Measurements from ENCODE around the gene BCL2L13. TPM values are rescaled to one million over a fixed set of nuclear protein-coding genes. Genes with fewer than 3 reads are reported as not detected.

Gene BCL2L13
- total RNA-seq, 1 experiment from 2014 or later = 26.0 TPM

DNA sequence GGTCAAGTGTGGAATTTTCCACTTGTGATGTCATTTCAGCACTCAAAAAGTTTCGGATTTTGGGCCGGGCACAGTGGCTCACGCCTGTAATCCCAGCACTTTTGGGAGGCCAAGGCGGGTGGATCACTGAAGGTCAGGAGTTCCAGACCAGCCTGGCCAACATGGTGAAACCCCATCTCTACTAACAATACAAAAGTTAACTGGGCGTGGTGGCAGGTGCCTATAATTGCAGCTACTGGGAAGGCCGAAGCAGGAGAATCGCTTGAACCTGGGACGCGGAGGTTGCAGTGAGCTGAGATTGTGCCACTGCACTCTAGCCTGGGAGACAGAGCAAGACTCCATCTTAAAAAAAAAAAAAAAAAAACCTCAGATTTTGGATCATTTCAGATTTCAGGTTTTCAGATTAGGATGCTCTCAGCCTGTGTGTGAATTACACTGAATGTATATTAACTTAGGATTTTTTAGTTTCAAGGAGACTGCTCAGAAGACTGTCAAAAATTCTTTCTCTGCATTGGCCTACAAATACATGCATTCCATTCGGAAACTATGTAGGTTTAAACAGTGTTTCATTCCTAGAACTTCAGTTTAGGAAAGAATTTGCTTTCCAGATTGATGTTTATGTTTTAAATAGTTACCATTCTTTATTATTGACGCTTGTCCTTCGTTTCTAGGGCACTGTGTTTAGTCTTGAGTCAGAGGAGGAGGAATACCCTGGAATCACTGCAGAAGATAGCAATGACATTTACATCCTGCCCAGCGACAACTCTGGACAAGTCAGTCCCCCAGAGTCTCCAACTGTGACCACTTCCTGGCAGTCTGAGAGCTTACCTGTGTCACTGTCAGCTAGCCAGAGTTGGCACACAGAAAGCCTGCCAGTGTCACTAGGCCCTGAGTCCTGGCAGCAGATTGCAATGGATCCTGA, 87.7 kb downstream of the BCL2L13 start:
- H3K9ac ChIP-seq (ENCODE audit: extremely low read depth, insufficient read length, low read length) = no peak overlapping the region

More for the DNA sequence above, 87.7 kb downstream of the BCL2L13 start:
- no peak overlapping the region for H3K18ac ChIP-seq (ENCODE audit: insufficient read length, low read depth, low read length)
- H3K4me1 Mint-ChIP-seq = no peaks in the 10 kb centered on the region
- H3K14ac ChIP-seq (ENCODE audit: insufficient read depth, low read length) = no peak overlapping the region
- H3T11ph ChIP-seq (ENCODE audit: low read length) = no peak overlapping the region
- H2BK15ac ChIP-seq (ENCODE audit: low read depth, low read length) = no peak overlapping the region
- no peaks in the 10 kb centered on the region for H3K9me3 ChIP-seq (ENCODE audit: control insufficient read depth, low read depth, low read length)
- H4K20me1 ChIP-seq (ENCODE audit: control insufficient read depth, insufficient read depth, insufficient read length) = no peaks in the 10 kb centered on the region
- no peak overlapping the region for H3K27ac ChIP-seq (ENCODE audit: insufficient read length, low read depth, low read length)
- TF ChIP-seq CTCF (conservative IDR thresholded peaks at IDR 0.05) = no peak
- H3K36me3 Mint-ChIP-seq (ENCODE audit: insufficient read depth in 1 of 3, low read depth in 3 of 3) = peaks cover 6 to 24% (median 24%) of the 10 kb centered on the region in 3 experiments; a peak in 6 of 7 replicates
- H2BK12ac ChIP-seq (ENCODE audit: insufficient read length, low read depth, low read length) = no peak overlapping the region
- H3K23ac ChIP-seq (ENCODE audit: insufficient read length, low read depth, low read length) = no peak overlapping the region
- no peaks in the 10 kb centered on the region for H3K4me1 ChIP-seq (ENCODE audit: insufficient read depth, low read length)
- no peak overlapping the region for H3K4me2 ChIP-seq (ENCODE audit: insufficient read depth, insufficient read length, low read length)
- no peak overlapping the region for H2AK5ac ChIP-seq (ENCODE audit: insufficient read length, low read length)
- H4K8ac ChIP-seq (replicated peaks; ENCODE audit: insufficient read length, low read depth, low read length) = no peak overlapping the region
- H3K27ac Mint-ChIP-seq = peak overlapping the region in 1 of 3 experiments; percentile 82; a peak in 1 of 7 replicates
- no peaks in the 10 kb centered on the region for H3K79me1 ChIP-seq (ENCODE audit: insufficient read depth, low read depth, low read length, poor library complexity, severe bottlenecking)
- H3K27me3 ChIP-seq (ENCODE audit: insufficient read depth, low read length) = no peaks in the 10 kb centered on the region
- H2BK120ac ChIP-seq (ENCODE audit: low read depth, low read length, poor library complexity, severe bottlenecking) = no peak overlapping the region
- H3K27me3 Mint-ChIP-seq (ENCODE audit: low read depth) = no peaks in the 10 kb centered on the region
- H3K23me2 ChIP-seq (ENCODE audit: insufficient read length, low read depth, low read length, poor library complexity, severe bottlenecking) = no peaks in the 10 kb centered on the region
- no peak overlapping the region for H2BK5ac ChIP-seq (ENCODE audit: insufficient read length, low read length)
- H4K5ac ChIP-seq (ENCODE audit: insufficient read length, low read depth, low read length) = no peak overlapping the region
- H3K9me3 Mint-ChIP-seq = no peaks in the 10 kb centered on the region
- no CpG with 5 or more reads among the region's 13 CpGs for WGBS (ENCODE audit: extremely low coverage, insufficient read length, low lambda C conversion rate)
- no peaks in the 10 kb centered on the region for H3K79me2 ChIP-seq (ENCODE audit: insufficient read depth, low read length)
- no peak overlapping the region for H3K56ac ChIP-seq (ENCODE audit: insufficient read length, low read depth, low read length)
- H3K4ac ChIP-seq (ENCODE audit: low read depth, low read length) = no peak overlapping the region
- no peak overlapping the region for H4K91ac ChIP-seq (ENCODE audit: insufficient read length, low read depth, low read length)
- no peak overlapping the region for H2BK20ac ChIP-seq (ENCODE audit: low read depth, low read length, poor library complexity, severe bottlenecking)
- no peak overlapping the region for H2AFZ ChIP-seq (ENCODE audit: low read length)
- no peak overlapping the region for H3K4me3 Mint-ChIP-seq
- no peak for DNase-seq
